NCI-H187 (cell line): ENCODE measurements around the gene GNL2.
"Not testable (repeated sequence)": the region's sequence is repeated elsewhere in the genome, so short reads cannot be mapped to it uniquely, and the experiment has no call there.

Experiments
- DNase-seq, 2 experiments: peaks; one replicate each; lab custom pipeline; 2025; lab: John Stamatoyannopoulos, UW

Gene GNL2

GRCh38 chr1:37606481-37607263 lies 10.9 kb upstream of the GNL2 start:
- DNase-seq: no peak

DNA sequence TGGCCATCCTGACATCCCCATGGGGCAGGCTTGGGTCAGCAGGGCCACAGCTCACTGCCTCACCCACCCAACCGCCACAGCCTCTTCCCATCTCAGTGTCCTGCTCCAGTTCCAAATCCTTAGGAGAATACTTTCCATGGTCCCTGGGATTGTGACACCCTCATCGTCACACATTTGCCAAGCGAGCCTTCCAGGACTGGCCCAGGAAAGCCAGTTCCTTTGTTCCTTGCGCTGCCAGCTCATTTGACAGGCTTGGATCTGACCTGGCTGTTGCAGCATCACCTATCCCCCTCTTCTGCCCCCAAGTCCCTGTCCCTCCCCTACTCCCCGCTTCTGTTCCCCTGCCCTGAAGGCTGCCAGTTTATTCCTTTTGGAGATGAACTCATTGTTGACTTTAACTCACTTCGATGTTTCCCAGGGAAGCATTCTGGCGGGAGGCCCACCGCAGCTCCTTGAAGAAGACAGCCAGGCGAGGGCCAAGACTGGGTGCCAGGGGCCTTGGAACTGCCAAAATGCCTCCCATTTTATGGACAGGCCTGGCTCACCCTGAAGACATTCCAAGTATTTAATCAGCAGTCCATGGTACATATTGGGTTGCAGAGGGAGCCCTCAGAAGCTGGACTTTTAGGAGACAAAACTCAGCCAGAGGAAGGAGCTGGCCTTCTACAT lies 10.2 kb upstream of the GNL2 start:
- no peak for DNase-seq

- no peak for DNase-seq
These were observed 9.4 kb upstream of the GNL2 start for GRCh38 chr1:37605061-37605650.

DNA sequence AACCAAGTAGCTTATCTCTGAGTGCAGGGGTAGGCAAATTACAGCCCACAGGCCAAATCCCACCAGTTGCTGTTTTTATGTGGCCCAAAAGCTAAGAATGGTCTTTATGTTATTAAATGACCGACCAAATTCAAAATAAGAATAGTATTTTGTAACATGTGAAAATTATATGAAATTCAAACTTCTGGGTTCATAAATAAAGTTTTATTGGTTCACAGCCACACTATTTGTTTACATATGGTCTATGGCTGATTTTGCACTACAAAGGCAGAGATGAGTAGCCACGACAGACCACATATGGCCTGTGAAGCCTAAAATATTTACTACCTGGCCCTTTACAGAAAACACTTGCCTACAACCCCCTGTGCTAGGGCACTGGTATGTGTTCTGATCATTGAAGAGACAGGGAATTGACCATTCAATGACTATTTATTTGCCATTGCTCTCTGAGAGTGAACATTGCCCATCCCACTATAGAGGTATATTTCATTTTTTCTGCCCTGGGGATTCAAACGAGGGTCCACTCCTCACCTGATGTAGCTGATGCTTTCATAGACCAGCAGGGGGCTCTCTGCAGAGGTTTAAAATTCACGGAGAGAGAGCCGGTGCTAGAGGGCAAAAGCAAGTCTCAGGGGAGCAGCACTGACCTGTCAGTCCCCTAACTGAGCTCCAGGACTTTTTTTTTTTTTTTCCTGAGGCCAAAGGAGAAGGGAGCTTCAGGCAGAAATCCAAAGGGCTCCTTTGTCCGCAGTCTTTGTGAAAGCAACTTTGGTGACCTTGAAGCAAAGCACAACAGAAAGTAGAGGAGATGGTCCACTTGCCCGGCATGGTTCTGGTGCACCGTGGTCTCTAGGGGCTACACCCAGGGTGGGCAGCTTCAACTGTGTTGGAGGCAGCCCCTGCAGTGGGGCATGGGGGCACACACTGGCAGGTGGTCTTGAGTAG lies 7.3 kb upstream of the GNL2 start:
- DNase-seq: peak in 1 of 2 experiments; percentile 11

DNA sequence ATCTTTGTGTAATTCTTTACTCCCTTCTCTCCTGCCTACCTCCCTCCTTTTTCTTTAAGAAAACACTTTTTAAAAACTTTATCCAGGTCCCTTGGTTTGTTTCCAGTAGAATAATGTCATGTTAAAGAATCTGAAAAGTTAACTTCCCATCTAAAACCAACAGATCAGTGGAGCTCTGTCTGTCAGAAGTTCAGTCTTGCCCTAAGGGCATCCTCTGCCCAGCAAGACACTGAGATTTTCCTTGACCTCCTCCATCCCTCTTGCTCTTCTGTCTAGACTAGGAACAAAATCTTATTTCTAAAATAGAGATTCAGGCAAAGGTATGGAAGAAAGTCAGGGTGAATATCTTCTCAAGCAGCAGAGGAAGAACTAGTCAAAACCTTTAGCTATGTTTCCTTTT lies 5.7 kb upstream of the GNL2 start:
- DNase-seq: no peak

- DNase-seq: no peak
These were observed 4.2 kb upstream of the GNL2 start for GRCh38 chr1:37599940-37600339.

DNA sequence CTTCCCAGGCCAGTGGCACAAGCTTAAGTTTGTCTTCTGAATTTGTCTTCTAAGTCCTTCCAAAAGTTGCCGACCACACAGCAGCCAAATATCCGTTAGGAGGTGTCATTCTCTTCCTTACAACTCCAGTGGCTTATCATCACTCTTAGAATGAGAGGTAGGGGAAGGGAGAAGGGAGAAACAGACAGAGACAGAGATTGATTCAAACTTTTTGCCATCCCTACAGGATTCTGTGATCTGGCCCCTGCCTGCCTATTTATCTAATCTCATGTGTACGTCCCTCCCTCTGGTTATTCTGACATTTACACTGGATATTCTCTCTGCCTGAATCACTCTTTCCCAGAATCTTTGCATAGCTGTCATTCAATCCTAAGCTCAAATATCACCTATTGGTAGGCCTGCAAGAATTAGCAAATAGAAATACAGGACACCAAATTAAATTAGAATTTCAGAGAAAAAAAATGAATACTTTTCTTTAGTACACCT lies 488 bp upstream of the GNL2 start:
- no peak for DNase-seq

- DNase-seq: no peak
These were observed 2.0 kb downstream of the GNL2 start for GRCh38 chr1:37593726-37594125.

DNA sequence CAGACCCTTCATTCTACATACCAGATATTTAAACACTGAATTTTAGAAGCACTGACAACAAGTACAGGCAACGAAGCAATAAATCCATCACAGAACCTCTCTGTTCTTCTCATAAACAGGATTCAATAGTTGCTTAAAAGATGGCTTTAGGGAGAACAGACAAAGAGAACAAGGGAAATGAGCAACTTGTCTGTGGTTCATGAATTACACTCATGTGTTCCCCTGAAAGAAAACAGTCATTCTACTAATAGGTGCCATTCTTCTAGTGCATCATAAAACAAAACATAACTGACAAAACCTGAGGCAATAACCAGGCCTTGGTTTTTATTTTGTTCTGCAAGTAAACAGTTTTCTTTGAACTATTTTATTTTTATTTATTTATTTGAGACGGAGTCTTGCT lies 6.8 kb downstream of the GNL2 start:
- no peak for DNase-seq

GRCh38 chr1:37584544-37584943 lies 11.2 kb downstream of the GNL2 start:
- not testable (repeated sequence) for DNase-seq

- no peak for DNase-seq
These were observed 20.0 kb downstream of the GNL2 start for GRCh38 chr1:37575692-37576091.

- DNase-seq: no peak
These were observed 20.8 kb downstream of the GNL2 start for GRCh38 chr1:37574834-37575480.

DNA sequence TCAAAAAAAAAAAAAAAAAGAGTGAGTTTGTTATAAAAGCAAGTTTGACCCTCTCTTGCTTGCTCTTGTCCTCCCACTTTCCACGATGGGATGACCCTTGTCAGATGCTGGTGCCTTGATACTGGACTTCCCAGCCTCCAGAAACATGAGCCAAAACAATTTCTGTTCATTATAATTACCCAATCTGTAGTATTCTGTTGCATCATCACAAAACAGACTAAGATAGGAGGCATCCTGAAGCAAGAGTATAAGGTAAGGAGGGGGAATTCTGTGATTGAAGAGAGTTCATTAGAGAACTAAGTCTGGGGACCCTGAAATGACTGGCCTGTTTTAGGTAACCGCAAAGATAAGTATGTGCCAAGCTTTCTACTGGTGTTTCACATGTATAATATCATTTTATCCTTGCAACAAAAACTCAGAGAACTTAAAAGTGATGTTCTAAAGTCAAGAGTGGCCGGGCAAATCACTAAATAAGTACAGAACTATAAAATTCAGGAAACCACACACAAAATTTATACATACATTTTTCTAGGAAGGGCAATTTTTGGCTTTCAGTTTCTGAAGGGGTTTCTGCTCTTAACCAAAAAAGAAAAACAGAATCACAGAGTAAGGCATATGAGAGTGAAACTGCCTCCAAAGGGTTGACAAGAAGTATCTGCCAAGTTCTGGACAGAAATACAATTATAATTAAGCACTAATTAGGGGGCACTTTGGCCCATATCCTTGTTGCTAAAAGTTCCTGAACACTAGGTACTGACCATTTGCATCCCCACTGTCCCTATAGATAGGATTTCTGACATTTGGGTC lies 25.0 kb downstream of the GNL2 start:
- no peak for DNase-seq

DNA sequence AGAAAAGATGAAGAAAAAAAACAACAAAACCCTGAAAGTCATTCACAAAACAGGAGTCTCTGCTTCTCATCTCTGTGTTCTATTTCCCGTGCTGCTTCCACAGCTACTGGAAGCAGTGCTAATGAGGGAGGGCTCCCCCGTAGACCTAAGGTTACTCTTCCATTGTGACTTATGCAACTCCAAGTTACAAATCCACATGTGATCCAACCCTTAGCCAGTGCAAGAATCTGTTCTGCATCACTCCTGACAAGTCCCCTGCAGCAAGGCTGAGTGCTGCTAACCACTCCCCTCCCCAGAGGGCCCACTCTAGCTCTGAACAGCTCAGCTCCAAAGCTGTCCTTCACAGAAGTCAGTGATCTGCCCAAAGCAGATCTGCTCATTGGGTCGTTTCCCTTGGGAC lies 28.7 kb downstream of the GNL2 start:
- DNase-seq: no peak

GRCh38 chr1:37564892-37565291 lies 30.8 kb downstream of the GNL2 start:
- DNase-seq: no peak

GRCh38 chr1:37562984-37563383 lies 32.8 kb downstream of the GNL2 start:
- no peak for DNase-seq

GRCh38 chr1:37561133-37562132 lies 34.3 kb downstream of the GNL2 start:
- DNase-seq: no peak

DNA sequence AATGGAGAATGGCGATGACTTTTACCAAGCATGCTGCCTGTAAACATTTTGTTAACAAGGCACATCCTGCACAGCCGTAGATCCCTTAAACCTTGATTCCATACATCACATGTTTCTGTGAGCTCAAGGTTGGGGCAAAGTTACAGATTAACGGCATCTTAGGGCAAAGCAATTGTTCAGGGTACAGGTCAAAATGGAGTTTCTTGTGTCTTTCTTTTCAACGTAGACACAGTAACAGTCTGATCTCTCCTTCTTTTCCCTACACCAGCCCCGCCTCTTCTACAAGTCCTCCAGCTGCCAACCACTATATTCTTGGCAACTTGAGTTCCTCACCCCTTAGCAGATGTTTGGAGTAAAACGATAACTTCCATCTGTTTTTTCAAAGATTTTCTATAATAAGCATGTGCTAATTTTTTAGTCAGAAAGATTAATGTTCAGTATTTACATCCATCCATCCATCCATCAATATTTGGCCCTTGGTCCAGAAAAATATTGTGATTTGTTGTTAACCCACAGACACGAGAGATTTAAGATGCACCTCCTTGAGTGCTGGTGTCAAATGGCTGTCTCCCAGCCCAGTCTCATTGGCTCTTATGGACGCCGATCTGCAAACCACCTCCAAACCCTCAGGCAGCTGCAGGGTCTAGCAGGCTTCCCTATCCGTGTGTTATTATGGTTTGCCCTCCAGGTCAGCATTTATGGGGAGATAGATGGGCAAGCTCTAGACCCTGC lies 35.2 kb downstream of the GNL2 start:
- DNase-seq: no peak

DNA sequence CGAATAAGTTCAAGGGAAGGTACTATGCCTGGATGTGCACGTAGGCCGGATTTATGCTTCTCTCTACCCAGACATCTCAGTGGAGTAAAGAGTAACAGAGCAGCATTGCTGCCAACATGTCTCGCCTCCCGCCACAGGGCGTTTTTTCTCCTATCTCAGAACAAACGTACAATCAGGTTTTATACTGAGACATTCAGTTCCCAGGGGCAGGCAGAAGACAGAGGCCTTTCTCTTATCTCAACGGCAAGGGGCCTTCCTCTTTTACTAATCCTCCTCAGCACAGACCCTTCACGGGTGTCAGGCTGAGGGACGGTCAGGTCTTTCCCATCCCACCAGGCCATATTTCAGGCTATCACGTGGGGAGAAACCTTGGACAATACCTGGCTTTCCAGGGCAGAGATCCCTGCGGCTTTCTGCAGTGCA lies 35.8 kb downstream of the GNL2 start:
- not testable (repeated sequence) for DNase-seq
